Thymus (tissue), 11 donors: ENCODE measurements around the gene NCKAP5L. TPM values are rescaled to one million over a fixed set of nuclear protein-coding genes. Genes with fewer than 3 reads are reported as not detected.

Experiments
- DNase-seq, 9 donors: peaks; one replicate each; pipeline ENCODE4 v3.0.0-alpha.2; 2013; ENCODE audit warnings: low spot score in 9 of 9, low read depth in 6 of 9, missing footprints in 1 of 9
- H3K27ac ChIP-seq, 2 donors: one replicate each; pipeline ENCODE4 v1.5.1; 2013; ENCODE audit warnings: control low read depth in 1 of 2, low read depth in 1 of 2, low read length in 1 of 2, mild to moderate bottlenecking in 1 of 2, moderate library complexity in 1 of 2
- H3K27me3 ChIP-seq, 2 donors: one replicate each; pipeline ENCODE4 v1.5.1; 2013; ENCODE audit warnings: low read length in 1 of 2; ENCODE audit not compliant: control insufficient read depth in 2 of 2, insufficient read depth in 1 of 2
- H3K36me3 ChIP-seq, 2 donors: one replicate each; pipeline ENCODE4 v1.5.1; 2013; ENCODE audit warnings: low read length in 1 of 2, mild to moderate bottlenecking in 1 of 2, moderate library complexity in 1 of 2; ENCODE audit not compliant: control insufficient read depth in 2 of 2, insufficient read depth in 2 of 2
- H3K4me1 ChIP-seq, 2 donors: one replicate each; pipeline ENCODE4 v1.5.1; 2013; ENCODE audit warnings: low read length in 2 of 2; ENCODE audit not compliant: control insufficient read depth in 2 of 2, insufficient read depth in 2 of 2
- H3K4me3 ChIP-seq, 2 donors: one replicate each; pipeline ENCODE4 v1.5.1; 2013; ENCODE audit warnings: low read length in 2 of 2, control low read depth in 1 of 2, mild to moderate bottlenecking in 1 of 2
- H3K9me3 ChIP-seq, 2 donors: one replicate each; pipeline ENCODE4 v1.5.1; 2013; ENCODE audit warnings: low read length in 1 of 2, mild to moderate bottlenecking in 1 of 2; ENCODE audit not compliant: control insufficient read depth in 2 of 2, insufficient read depth in 1 of 2
- WGBS: extraction: QIAGEN DNeasy Blood & Tissue Kit; methylation state at CpG from one replicate; pipeline ENCODE4 v1.1.7; 2013; 5-methylcytosine and 5-hydroxymethylcytosine counted together
- polyA plus RNA-seq: library from polyadenylated mRNA; stranded (reverse); fragments of 200-250 nt; gene quantifications from one replicate; pipeline ENCODE4 v1.2.3, GENCODE V29; 2013
- total RNA-seq: library from RNA; stranded (reverse); fragments of 120-200 nt; gene quantifications from one replicate; pipeline ENCODE4 v1.2.4, GENCODE V29; 2013
- donor health status: healthy.

The NCKAP5L gene
- total and polyA plus RNA-seq, 2 donors, result 5.6 to 17.5 TPM

DNA sequence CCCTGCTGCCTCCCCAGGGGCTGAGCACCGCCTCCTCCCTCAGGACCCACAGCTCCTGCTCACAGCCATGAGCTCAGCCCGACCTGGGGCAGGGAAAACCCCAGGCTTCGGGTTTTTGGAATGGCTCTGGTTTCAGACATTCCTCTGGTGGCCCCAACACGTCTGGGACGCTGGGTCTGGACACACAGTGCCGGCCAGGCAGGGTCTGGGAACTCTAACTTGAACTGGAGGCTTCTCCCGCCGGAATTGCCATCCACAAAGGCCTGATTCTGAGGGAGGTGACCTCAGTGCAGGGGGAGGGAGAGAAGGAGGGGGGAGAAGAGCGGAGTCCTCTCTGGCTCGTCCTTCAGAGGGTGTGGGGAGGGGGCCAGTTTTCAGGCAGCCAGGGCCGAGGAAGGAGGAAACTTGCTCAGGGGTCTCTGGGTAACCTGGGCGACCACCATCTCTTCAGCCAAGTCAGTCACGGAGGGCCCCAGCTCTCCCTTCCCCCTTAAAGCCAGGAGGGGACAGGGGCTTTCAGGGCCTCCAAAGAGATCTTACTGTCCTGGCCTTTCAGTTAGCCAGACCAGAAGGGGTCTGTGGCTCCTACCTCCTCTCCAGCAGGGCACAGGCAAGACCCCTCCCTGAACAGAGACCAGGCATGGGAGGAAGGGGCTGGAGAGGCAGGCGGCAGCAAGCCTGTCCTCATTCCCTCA is 19.4 kb downstream of the NCKAP5L start:
- peak overlapping the region; percentile 1 to 62 for H3K27ac ChIP-seq
- no peaks in the 10 kb centered on the region for H3K27me3 ChIP-seq
- H3K9me3 ChIP-seq, result no peaks in the 10 kb centered on the region
- H3K4me1 ChIP-seq, result peaks cover 0 to 26% of the 10 kb centered on the region in 2 donors
- H3K4me3 ChIP-seq, result no peak overlapping the region
- no peak for DNase-seq
- WGBS, result 88% methylated on average over 14 of the region's 14 CpGs
- peaks cover 11 to 14% of the 10 kb centered on the region in 2 donors for H3K36me3 ChIP-seq

DNA sequence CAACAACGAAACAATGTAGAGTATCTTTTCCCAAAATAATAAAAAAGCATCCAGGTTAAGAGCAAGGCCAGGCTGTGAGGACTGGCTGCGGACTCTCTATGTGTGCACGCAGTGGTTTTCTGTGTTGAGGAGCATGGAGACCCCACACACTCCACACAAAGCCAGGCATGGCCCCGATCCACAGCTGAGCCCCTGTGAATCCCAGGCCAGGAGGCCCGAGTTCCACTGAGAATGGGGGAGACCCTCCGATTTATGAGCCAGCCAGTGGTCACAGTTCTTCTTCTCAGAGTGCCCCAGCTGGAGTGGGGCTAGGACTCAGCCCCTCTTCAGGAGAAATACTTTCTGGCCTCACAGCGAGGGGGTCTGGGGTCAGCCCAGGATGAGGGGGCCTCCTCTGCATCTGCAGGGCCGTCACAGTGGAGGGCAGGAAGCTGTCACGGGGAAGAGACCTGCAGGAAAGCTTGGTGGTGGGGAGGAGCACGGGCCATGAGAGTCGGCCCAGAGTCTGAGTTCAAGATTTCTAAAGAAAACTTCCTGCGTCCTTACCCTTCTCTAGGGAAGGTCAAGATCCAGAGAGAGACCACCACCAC is 20.1 kb downstream of the NCKAP5L start:
- peaks cover 0 to 26% of the 10 kb centered on the region in 2 donors for H3K4me1 ChIP-seq
- H3K27ac ChIP-seq, result peak overlapping the region in 1 of 2 donors; percentile 62
- no peaks in the 10 kb centered on the region for H3K27me3 ChIP-seq
- H3K4me3 ChIP-seq, result no peak overlapping the region
- no peak for DNase-seq
- H3K9me3 ChIP-seq, result no peaks in the 10 kb centered on the region
- WGBS, result 96% methylated on average over 12 of the region's 12 CpGs
- H3K36me3 ChIP-seq, result peaks cover 15 to 18% of the 10 kb centered on the region in 2 donors

GRCh38 chr12:49806877-49807276 is 21.3 kb downstream of the NCKAP5L start:
- H3K9me3 ChIP-seq, result no peaks in the 10 kb centered on the region
- H3K27me3 ChIP-seq, result no peaks in the 10 kb centered on the region
- DNase-seq, result no peak
- 91% methylated on average over 7 of the region's 7 CpGs for WGBS
- H3K27ac ChIP-seq, result no peak overlapping the region
- peaks cover 0 to 26% of the 10 kb centered on the region in 2 donors for H3K4me1 ChIP-seq
- peaks cover 21 to 26% of the 10 kb centered on the region in 2 donors for H3K36me3 ChIP-seq
- H3K4me3 ChIP-seq, result no peak overlapping the region

GRCh38 chr12:49806321-49806813 is 21.8 kb downstream of the NCKAP5L start:
- no peak for DNase-seq
- Histone ChIP-seq H3K4me3 (no peak overlapping the region), H3K36me3 (peaks cover 26 to 31% of the 10 kb centered on the region in 2 donors), H3K4me1 (peaks cover 0 to 23% of the 10 kb centered on the region in 2 donors), H3K27ac (no peak overlapping the region), H3K9me3 (no peaks in the 10 kb centered on the region), H3K27me3 (no peaks in the 10 kb centered on the region)
- 95% methylated on average over 7 of the region's 7 CpGs for WGBS

DNA sequence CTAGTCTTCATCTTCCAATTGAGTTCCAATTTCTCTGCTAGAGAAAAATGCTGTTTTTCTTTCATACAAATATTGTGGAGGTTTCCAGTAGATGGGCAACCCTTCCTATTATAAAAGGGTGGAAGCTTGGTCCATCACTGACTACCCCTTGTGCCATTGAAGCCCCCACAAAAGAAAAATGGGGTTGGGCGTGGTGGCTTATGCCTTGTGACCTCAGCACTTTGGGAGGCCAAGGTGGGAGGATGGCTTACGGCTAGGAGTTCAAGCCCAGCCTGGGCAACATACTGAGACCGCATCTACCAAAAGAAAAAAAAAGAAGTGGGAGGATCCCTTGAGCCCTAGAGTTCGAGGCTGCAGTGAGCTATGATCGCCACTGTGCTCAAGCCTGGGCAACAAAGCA is 22.8 kb downstream of the NCKAP5L start:
- H3K36me3 ChIP-seq, result peaks cover 31 to 34% of the 10 kb centered on the region in 2 donors
- 99% methylated on average over 5 of the region's 5 CpGs for whole genome bisulfite sequencing
- no peak for DNase-seq
- no peak overlapping the region for H3K4me3 ChIP-seq
- H3K9me3 ChIP-seq, result no peaks in the 10 kb centered on the region
- H3K27me3 ChIP-seq, result no peaks in the 10 kb centered on the region
- H3K27ac ChIP-seq, result no peak overlapping the region
- peaks cover 0 to 19% of the 10 kb centered on the region in 2 donors for H3K4me1 ChIP-seq

DNA sequence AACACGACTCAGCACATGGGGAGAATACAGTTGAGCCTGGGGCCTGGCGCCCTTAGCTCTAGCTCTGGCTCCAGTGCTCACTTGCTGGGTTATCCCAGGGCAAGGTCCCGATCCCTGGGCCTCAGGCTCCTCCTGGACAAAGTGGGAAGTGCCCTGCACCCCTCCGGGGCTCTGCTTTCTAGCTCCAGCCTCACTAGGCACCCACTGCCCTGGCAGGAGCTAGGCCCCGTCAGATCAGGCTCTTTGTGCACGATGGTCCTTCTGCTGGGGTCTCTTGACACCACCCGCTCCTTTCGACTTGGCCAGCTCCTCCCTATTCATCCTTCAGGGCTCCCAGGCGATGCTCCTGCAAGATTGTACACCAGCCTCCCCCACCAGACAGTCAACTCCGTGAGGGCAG is 23.4 kb downstream of the NCKAP5L start:
- no peak for DNase-seq
- peaks cover 0 to 14% of the 10 kb centered on the region in 2 donors for H3K4me1 ChIP-seq
- H3K27me3 ChIP-seq, result no peaks in the 10 kb centered on the region
- H3K4me3 ChIP-seq, result no peak overlapping the region
- peaks cover 31 to 34% of the 10 kb centered on the region in 2 donors for H3K36me3 ChIP-seq
- H3K27ac ChIP-seq, result no peak overlapping the region
- 98% methylated on average over 10 of the region's 10 CpGs for WGBS
- H3K9me3 ChIP-seq, result no peaks in the 10 kb centered on the region

DNA sequence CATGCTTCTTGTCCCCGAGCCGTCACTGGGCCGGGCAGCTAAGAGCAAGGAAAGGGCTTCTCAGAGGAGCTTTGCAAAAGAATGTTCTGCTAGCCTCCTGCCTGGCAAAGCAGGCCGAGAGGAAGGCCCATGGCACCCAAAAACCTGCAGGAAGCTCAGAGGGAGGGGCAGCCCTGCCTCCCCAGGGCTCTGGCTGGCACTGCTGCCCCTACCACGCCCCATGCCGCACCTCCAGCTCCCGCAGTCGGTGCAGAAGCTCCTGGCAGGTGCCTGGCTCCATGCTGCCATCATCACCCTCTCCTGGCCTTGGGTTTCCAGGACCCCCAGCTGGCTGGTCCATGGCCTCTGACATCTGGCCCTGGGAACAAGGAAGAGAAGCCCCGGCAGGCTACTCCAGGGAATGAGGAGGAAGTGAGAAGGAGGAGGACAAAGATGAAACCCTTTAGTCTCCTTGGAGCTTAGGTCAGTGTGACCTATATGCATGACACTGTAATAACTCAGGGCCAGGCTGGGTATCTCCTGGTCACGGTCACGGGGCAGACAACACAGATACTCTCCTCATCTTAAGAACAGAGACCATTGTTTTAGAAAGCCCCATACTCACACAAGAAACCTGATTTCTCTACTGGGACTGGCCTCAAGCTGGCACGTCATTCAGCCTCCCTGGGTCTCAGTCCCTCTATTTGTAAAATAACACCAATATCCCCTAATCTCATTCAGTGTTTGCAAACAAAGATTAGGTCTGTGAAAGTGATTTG is 24.3 kb downstream of the NCKAP5L start:
- WGBS, result 97% methylated on average over 12 of the region's 12 CpGs
- H3K27me3 ChIP-seq, result no peaks in the 10 kb centered on the region
- H3K36me3 ChIP-seq, result peaks cover 37% of the 10 kb centered on the region in 2 donors
- no peak overlapping the region for H3K4me3 ChIP-seq
- no peak for DNase-seq
- peaks cover 0 to 5% of the 10 kb centered on the region in 2 donors for H3K4me1 ChIP-seq
- no peaks in the 10 kb centered on the region for H3K9me3 ChIP-seq
- no peak overlapping the region for H3K27ac ChIP-seq

DNA sequence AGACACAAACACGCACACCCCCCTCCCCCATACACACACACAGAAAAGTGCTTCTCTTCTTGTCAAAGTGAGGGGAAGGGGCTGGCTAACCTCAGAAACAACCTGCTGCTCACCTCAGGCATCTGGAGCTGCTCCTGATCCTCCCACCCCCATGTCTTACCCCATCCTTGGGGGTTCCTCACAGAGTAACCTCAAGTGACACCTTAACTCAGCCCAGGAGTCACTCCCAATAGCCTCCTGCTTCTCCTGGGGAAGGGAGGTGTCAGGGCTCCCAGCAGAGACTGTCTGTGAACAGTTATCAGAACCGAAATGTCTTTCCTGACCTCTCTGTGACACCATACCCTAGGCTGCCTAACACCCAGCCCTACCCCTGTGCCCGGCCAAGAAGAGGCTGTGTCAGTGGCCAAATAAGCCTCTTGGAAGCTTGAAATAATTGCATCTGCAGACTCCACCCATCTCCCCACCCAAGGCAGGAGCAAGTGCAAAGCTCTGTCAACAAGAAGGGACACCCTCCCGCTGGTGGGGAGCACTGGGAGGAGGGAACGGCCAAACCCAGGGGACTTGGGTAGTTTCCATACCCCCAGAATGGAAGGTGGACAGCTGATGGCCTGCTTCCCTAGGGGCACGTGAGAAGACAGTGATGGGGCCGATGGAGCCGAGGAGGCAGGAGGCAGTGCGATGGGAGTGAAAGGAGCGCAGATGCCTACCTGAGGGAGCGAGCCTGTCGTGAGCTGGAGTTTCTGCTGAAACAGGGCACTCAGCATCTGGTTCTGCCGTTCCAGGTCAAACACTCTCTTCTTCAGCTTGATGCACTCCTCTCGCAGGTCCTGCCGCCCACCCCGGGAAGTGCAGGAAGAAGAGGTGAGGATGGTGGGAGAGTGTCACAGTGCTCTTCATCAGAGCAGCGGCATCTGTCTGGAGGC is 26.8 kb downstream of the NCKAP5L start:
- Histone ChIP-seq H3K9me3 (no peaks in the 10 kb centered on the region), H3K27me3 (no peaks in the 10 kb centered on the region), H3K4me3 (no peak overlapping the region), H3K4me1 (no peaks in the 10 kb centered on the region), H3K27ac (no peak overlapping the region), H3K36me3 (peaks cover 54 to 60% of the 10 kb centered on the region in 2 donors)
- no peak for DNase-seq
- WGBS, result 96% methylated on average over 17 of the region's 17 CpGs
